G401 (cell line): ENCODE measurements around the gene XIST. TPM values are rescaled to one million over a fixed set of nuclear protein-coding genes. Genes with fewer than 3 reads are reported as not detected.
"Not testable (repeated sequence)": the region's sequence is repeated elsewhere in the genome, so short reads cannot be mapped to it uniquely, and the experiment has no call there.

ENCODE experiments used
- DNase-seq: peaks from one replicate; pipeline ENCODE4 v3.0.0-alpha.2; 2015; ENCODE audit warnings: low spot score
- in situ Hi-C: cut with HindIII; loops from 2 replicates; pipeline ENCODE4 v1.10.0; 2016; ENCODE audit warnings: low sequenced_read_pairs, mixed read lengths
- total RNA-seq: library from RNA; depleted of rRNA; stranded (reverse); fragments of >200 nt; shearing (Covaris generic); gene quantifications from 2 replicates; pipeline ENCODE4 v1.2.3, GENCODE V29; 2014; rRNA removed

XIST gene
- total RNA-seq = not detected in 2 replicates

GRCh38 chrX:73852467-73852866 lies at the start of gene XIST:
TSS of gene XIST (minus strand) at chrX:73852714.
- DNase-seq = no peak
- in situ Hi-C loops = no loop called here

- DNase-seq, in situ Hi-C loops: not testable (repeated sequence)
Observed at GRCh38 chrX:73898315-73898714, 45.8 kb upstream of the XIST start.

GRCh38 chrX:73892515-73893090 lies 40.1 kb upstream of the XIST start:
- in situ Hi-C loops, DNase-seq: not testable (repeated sequence)

DNA sequence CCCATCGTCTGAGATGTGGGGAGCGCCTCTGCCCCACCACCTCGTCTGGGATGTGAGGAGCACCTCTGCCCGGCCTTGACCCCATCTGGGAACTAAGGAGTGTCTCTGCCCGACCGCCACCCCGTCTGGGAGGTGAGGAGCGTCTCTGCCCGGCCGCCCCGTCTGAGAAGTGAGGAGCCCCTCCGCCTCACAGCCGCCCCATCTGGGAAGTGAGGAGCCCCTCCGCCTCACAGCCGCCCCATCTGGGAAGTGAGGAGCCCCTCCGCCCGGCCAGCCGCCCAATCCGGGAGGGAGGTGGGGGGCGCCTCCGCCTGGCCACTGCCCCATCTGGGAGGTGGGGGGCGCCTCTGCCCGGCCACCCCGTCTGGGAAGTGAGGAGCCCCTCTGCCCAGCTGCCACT lies 29.7 kb upstream of the XIST start:
- in situ Hi-C loops, DNase-seq: not testable (repeated sequence)

DNA sequence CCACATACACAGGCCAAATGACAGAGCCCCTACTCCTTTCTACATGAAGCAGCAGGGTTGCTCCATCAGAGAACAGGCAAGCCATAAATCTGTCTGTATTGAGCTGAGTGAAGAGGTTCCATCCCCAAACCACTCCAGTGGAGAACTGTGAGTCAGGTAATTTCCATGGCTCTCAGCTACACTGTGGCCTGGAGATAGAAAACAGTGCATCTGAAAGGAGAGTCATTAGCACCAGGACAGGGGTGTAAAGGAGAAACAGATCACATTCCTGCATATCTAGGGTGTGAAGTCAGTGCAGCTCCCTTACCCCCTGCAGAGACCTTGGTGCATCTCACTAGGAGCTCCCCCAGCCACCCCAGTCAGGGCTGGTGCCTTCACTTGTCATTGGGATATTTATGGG lies 25.2 kb upstream of the XIST start:
- DNase-seq = no peak
- in situ Hi-C loops = no loop called here

GRCh38 chrX:73876911-73877310 lies 24.4 kb upstream of the XIST start:
- no peak for DNase-seq
- in situ Hi-C loops = no loop called here

- in situ Hi-C loops = no loop called here
Observed at GRCh38 chrX:73868916-73869315, 16.4 kb upstream of the XIST start.

DNA sequence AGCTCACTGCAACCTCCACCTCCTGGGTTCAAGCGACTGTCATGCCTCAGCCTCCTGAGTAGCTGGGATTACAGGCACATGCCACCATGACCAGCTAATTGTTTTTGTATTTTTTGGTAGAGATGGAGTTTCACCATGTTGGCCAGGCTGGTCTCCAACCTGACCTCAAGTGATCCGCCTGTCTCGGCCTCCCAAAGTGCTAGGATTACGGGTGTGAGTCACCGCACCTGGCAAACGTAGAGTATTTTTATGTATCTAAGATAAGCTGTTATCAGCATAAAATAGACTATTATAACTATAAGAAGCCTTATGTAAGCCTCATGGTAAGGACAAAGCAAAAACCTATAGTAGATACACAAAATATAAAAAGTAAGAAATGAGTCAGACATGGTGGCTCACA lies 14.6 kb upstream of the XIST start:
- in situ Hi-C loops = no loop called here
- DNase-seq = no peak

More at GRCh38 chrX:73868916-73869315, 16.4 kb upstream of the XIST start:
- DNase-seq = no peak

DNA sequence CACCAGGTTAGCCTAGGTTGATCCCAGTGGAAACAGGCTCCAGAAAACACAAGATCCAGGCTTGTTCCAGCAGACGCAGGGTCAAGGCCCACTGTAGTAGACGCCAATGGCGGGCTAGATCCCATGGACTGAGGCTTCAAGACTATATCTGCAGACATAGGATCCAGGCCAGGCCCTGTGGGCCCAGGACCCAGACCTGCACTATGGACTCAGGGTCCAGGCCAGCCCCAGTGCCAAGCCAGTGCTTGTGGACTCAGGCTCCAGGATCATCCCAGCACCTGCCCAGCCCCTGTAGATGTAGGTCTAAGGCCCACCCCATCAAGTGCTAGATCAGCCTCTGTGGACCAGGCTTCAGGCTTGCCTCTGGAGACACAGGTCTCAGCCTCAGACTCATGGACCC lies 11.3 kb upstream of the XIST start:
- in situ Hi-C loops = no loop called here
- DNase-seq = no peak

DNA sequence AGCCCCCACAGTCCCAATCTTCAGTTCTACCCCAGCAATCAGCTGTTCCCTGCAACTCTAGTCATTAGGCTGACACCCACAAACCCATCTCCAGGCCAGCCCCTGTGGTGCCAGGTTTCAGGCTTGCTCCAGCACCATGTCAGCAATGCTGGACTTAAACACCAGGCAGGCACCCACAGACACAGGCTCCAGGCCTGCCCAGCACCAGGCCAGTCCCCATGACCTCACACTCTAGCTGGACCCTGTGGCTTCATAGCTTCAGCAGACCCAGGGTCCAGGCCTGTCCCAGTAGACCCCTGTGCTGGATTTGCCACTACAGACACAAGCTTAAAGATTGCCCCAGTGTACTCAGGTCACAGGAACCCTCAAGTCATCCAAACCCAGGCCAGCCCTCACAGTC lies 10.8 kb upstream of the XIST start:
- in situ Hi-C loops = no loop called here
- DNase-seq = no peak

- in situ Hi-C loops = no loop called here
- DNase-seq = no peak
Observed at GRCh38 chrX:73859622-73860021, 7.1 kb upstream of the XIST start.

DNA sequence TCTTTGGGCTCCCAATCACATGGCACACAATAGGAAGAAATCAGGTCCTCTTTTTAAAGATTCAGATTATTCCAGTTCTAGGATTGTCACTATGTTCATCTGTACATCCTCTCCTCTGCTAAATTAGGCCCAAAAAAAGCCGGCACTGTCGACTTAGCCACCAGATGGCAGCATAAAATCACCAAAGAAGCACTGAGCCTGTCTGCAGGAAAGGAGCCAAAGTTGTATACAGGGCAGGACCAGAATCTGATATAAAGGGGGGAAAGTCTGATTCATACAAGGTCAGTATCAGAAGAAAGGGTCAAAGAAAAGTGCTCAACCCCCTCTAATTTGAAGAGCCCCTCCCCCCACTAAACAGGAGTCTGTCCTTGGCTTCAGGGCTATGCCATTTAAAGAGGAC lies 3.0 kb upstream of the XIST start:
- in situ Hi-C loops = no loop called here
- peak; percentile 72 for DNase-seq

DNA sequence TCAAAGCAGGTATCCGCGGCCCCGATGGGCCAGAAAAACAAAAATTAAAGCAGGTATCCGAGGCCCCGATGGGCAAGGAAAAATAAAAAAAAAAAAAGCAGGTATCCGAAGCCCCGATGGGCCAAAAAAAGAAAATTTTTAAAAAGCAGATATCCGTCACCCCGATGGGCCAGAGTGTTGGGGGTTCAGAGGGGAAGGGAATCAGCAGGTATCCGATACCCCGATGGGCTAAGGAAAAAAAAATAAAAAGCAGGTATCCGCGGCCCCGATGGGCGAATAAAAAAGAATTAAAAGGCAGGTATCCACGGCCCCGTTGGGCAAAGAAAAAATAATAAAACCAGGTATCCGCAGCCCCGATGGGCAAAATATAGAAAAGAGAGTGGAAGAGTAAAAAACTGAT lies 492 bp downstream of the XIST start:
- DNase-seq = no peak
- in situ Hi-C loops = no loop called here

DNA sequence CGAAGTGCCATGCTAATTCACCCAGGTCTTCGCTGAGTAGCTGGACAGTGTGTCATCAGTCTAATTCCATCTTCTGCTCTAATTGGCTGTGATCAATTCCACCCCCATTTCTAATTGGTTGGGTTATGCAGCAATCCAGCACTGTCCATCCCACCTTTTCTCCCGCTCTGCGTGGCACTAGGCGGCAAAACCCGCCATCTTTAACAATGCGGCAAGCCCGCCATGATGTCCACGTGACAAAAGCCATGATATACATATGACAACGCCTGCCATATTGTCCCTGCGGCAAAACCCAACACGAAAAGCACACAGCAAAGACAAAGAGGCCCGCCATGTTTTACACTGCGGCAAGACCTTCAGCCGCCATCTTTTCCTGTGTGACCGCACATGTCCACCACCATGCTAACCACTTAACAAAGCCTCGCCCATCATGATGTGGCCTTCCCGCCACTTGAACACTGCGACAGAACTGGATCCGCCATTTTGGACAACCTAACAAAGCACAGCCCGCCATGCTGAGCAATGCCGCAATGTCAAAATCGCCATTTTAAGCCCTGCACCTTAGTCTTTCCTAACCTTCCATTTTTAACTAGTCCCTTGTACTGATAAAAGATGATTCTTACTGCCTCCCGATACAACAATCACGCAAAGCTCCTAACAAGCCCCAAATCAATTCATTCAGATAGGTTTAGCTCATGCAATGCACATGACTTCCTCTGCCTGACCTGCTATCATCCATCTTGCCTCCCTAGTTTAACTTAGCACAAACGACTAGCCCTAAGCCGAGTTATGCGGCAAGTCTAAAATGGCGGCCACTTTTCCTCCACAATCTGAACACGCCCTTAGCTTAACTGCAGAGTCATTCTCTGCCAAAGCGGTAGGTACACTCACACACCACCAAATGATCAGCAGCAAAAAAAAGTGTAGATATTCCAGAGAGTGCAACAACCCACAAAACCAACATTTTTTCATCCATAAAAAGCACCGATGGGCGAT lies 1.2 kb downstream of the XIST start:
- in situ Hi-C loops = no loop called here
- DNase-seq = no peak

DNA sequence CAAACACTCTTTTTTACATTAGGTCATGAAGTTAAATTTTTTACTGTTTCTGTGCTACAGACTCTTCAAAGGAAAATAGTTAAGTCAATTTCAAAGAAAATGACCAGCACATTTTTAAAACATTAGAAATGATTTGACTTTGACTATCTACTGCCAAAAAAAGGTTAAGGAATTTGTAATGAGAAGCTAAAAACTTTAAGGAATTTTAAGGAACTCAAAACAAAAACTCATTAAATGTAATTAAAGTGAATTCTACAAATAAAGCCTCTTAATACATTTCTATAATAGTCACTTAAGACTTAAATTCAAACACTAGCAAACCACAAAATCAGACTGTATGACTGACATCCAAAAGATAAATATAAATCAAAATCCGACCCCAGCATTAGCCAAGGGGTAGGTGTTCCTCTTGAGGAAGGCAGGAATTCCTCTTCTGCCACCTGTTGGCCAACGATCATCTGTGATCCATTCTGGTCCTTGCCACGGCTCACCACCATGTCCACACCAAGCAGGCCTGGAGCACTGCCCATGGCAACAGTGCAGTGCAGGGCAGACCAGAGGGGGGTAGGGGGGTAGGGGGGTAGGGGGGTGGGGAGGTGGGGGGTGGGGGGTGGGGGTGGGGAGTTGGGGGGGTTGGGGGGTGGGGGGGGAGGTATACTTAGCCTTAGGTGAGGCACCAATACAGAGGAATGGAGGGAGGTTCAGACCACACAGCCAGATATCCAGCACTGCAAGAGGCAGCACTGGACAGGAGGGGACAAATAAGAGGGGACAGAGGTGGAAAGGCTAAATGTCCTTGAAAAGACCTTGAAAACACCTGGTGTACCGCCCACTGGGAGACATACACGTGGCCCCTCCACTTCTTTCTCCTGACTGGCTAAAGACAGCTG lies 2.1 kb downstream of the XIST start:
- no peak for DNase-seq
- in situ Hi-C loops = no loop called here

- in situ Hi-C loops = no loop called here
- DNase-seq = no peak
Observed at GRCh38 chrX:73849073-73849472, 3.4 kb downstream of the XIST start.

DNA sequence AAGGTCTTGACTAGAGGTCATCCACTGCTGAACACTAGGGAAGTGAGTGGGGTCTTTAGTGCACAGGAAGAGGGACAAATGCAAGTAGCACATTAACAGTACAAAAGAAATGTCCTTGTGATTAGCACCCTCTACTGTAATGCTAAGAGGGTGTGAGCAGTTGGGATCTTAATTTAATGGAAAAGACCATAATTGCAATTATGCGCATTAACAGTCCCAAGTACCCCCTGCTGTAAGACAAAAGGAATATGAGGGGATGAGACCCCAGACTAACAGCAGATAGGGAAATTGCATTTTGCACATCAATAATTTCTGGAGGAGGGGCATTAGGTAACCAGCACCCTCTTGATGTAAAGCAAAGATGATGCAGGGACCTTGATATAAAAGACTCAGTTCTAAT lies 4.5 kb downstream of the XIST start:
- no peak for DNase-seq
- in situ Hi-C loops = no loop called here

GRCh38 chrX:73847100-73847499 lies 5.4 kb downstream of the XIST start:
- in situ Hi-C loops = no loop called here
- DNase-seq = no peak

DNA sequence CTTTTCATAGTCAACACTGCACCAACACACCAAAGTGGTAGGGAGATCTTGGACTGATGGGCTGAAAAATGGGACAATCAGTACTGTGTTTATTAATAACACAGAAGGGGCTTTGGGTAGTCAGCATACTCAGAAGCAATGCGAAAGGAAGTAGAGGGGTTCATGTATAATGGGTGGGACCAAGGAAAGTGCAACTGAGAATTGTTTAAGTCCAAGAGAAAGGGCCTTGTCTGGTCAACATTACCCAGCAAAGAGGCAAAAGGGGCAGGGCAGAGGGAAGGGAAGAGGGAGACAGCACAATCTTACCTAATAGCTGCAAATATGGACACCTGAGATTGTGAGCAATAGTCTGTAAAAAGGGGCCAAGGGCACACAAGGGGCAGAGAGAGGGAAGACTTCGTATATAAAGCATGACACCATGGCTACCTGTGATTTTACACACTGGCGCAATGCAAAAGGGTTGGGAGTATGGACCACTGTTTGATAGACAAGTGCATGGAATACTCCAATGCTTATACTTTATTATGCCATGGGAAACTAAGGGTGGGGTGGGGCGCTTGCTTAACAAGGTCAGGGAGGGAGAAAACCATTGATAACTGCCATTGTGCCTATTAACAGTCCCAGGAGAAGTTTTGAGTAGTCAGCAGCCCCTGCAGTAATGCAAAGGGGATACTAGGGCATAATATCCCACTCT lies 9.8 kb downstream of the XIST start:
- no peak for DNase-seq
- in situ Hi-C loops = no loop called here
